Stromal cell of bone marrow (primary cell): ENCODE measurements around the gene ZSWIM3.
"Not testable (repeated sequence)": the region's sequence is repeated elsewhere in the genome, so short reads cannot be mapped to it uniquely, and the experiment has no call there.

ENCODE experiments used
- DNase-seq: peaks from one replicate; pipeline ENCODE4 v3.0.0-alpha.2; 2012; ENCODE audit warnings: low read depth

Gene ZSWIM3

DNA sequence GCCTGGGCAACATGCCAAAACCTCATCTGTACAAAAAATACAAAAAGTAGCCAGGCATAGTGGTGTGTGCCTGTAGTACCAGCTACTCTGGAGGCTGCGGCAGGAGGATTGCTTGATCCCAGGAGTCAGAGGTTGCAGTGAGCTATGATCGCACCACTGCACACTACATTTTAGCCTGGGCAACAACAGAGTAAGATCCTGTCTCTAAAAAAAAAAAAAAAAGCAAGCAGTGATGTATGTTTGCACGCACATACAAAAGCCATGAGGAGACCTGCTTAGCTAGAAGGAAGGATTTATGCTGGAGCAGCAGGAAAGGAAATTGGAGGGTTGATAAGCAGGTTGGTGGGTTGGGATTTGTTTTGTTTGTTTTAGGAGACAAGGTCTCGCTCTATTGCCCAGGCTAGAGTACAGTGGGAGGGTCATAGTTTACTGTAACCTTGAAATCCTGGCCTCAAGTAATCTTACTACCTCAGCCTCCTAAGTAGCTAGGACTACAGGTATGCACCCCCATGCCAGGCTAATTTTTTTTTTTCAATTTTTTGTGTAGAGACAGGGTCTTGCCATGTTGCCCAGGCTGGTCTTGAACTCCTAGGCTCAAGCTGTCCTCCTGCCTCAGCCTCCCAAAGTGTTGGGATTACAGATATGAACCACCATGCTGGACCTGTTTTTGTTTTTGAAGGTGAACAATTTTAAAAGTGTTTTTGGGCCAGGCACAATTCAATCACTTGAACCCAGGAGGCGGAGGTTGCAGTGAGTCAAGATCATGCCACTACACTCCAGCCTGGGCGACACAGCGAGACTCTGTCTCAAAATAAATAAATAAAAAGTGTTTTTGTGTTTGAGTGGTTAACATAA lies 4.0 kb downstream of the ZSWIM3 start:
- DNase-seq: no peak

DNA sequence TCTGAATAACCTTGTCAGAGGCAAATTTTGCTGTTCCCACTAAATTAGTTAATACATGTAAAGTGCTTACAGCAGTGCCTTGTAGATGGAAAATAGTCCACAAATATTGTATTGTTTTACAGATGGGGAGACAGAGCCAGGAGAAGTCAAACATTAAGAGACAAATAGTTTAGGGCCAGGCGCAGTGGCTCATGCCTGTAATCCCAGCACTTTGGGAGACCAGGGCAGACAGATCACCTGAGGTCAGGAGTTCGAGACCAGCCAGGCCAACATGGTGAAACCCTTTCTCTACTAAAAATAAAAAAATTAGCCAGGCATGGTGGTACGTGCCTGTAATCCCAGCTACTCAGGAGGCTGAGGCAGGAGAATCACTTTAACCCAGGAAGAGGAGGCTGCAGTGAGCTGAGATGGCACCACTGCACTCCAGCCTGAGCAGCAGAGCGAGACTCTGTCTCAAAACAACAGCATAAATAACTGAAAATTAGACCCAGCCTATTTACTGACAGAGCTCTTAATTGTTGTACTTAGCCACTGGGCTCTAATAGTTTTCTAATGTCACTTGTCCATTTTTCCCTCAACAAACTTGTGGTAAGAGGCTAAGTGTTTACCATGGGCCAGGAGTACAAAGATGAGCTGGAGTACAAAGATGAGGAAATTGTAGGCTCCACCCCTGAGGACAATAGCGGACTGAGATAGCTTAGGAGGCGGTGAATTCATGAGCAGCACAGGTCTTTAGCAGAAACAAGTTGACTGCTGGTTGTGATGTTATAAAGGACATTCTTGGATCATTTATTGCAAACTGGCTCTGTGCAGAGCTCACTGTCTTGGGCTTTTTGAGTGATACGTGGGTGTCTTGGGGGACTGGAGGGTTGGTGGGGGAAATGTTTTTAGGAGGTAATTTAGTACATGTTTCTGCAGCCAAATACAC lies 6.4 kb downstream of the ZSWIM3 start:
- no peak for DNase-seq

DNA sequence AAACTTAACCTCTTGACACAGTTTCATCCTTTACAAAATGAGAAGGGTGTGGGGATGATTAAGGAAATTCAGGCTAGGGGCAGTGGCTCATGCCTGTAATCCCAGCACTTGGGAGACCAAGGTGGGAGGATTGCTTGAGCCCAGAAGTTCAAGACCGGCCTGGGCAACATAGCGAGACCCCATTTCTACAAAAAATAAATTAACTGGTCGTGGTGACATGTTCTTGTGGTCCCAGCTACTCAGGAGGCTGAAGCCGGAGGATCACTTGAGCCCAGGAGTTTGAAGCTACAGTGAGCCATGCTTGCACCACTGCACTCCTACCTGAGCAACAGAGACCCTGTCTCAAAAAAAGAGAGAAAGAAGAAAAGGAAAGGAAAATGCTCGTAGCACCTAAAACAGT lies 9.0 kb downstream of the ZSWIM3 start:
- no peak for DNase-seq

DNA sequence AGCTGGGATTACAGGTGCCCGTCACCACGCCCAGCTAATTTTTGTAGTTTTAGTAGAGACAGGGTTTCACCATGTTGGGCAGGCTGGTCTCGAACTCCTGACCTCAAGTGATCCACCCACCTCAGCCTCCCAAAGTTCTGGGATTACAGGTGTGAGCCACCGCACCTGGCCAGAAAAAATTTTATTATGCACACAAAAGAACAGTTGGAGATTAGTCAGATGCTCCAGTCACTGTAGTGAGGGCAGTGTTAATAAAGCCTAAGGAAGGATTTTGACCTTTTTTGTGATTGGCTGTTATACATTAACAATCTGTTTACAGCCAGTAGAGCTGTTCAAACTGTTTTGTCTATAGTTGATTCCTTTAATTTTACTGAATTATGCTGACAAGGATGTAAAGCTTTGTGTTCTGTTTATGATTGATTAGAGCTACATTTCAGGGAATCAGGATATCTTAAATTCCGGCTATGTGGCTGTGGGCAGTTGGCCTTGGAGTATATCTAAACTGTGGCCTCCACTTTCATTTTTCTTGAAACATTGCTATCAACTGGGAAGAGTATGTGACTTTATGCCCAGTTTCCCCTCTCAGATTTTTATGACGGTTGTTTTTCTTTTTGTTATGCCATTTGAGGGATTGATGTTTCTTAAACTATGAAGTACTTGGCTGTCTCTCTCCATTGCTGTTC lies 9.9 kb downstream of the ZSWIM3 start:
- no peak for DNase-seq

DNA sequence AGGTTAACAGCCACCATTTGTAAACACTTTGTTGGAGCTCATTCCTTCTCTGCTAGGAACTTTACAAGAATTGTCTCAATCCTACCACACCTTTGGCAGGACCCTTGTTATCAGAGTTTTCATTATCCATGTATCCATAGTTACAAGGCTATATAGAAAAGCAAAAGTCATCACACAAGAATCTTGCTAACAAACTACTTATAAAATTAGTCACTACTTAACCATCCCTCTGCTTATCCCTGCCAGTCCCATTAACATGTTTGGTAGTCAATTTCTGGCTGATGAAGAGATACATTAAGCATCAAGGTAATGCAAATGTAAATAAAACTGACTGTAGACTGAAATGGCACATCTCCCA lies 10.4 kb downstream of the ZSWIM3 start:
- no peak for DNase-seq

DNA sequence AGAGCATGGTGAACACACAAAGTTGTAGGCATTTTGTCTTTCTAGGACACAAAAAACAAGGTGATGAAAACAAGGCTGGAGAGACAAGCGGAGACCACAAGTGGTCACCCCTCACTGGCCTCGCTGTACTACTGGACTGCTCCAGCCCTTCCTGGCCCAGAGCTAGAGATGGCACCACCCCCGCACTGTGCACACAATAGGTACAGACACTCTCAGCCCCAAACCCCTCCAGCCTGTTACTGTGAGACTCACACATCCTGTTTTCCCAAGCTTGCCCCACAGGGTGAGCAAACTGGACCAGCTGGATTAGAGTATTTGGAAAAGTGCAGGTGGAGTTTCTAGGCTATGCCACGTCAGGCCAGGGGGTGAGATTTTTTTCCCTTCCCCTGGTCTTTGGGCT lies 15.2 kb downstream of the ZSWIM3 start:
- no peak for DNase-seq

DNA sequence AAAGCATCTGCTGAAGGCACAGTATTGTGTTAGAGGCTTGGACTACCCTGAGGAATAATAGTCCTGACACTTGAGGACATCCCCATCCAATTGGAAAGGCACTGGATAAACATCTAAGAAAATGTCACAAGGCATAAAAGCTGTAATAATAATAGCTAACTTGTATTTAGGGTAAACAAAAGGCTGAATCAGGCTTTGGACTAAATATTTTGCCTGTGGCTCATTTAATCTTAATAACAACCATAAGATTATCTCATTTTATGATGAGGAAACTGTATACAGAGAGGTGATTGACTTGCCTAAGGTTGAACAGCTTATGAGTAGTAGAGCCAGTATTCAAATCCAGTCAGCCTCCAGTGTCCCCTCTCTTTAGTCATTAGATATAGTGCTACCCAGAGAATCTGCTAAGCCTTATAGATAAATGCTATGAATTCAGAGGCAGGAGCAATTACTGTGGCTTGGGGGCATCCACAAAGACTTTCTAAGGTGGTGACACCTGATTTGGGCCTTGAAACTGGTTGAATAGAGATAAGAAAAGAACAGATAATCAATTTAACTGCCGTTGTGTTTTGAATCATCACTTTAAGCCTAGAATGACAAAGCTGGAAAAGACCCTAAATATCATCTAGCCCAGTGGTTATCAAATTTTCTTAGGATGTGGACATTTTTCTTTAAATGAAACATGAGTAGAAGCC lies 16.1 kb downstream of the ZSWIM3 start:
- no peak for DNase-seq

DNA sequence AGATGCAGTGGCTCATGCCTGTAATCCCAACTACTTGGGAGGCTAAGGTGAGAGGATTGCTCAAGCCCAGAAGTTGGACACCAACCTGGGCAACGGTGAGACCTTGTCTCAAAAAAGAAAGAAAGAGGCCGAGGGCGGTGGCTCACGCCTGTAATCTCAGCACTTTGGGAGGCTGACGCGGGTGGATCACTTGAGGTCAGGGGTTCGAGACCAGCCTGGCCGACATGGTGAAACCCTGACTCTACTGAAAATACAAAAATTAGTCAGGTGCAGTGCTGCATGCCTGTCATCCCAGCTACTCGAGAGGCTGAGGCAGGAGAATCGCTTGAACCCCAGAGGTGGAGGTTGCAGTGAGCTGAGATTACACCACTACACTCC lies 16.7 kb downstream of the ZSWIM3 start:
- DNase-seq: not testable (repeated sequence)

DNA sequence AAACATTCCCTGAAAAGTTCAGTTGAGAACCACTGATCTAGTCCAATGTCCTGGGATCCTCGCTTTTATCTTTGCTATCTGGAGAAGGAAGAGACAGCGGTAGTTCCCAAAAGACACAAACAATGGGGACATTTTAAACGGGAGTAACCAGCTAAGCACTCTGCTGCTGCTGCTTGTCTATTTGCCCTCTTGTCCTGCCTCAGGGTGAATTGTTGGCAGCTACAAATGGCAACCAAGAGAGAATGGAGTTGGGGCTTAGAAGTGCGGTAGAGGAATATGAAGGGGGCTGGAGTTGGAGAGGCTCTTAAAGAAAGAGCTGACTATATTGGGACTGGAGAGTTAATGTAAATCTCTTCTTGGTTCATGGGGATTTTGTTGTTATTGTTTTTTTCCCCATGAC lies 17.2 kb downstream of the ZSWIM3 start:
- no peak for DNase-seq

DNA sequence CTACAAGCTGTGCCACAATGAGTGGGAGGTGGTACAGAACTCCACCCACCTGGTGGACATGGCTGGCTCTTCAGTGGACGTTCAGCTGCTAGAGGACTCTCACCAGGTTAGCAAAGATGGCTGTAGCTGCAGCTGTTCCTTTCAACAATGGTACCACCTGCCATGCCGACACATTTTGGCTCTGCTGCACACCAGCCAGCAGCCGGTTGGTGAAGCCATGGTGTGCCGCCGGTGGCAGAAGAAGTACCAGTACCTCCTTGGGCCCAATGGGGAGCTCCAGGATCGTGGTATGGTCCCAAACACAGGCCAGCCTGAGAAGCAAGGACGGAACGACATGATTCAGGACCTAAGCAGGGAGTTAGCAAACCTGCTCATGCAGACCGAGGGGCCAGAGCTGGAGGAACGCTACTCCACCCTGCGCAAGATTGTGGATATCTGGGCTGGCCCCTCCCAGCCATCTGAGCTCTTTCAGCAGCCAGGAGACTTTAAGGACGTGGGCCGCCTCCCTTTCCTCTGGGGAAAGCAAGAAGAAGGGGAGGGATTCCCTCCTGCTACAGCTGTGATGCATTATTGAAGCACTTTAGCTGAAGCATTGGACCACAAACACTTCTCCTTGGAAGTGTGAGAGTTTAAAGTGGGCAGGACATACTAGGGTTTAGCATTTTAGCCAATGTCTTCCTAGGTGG lies 20.8 kb downstream of the ZSWIM3 start:
- no peak for DNase-seq

DNA sequence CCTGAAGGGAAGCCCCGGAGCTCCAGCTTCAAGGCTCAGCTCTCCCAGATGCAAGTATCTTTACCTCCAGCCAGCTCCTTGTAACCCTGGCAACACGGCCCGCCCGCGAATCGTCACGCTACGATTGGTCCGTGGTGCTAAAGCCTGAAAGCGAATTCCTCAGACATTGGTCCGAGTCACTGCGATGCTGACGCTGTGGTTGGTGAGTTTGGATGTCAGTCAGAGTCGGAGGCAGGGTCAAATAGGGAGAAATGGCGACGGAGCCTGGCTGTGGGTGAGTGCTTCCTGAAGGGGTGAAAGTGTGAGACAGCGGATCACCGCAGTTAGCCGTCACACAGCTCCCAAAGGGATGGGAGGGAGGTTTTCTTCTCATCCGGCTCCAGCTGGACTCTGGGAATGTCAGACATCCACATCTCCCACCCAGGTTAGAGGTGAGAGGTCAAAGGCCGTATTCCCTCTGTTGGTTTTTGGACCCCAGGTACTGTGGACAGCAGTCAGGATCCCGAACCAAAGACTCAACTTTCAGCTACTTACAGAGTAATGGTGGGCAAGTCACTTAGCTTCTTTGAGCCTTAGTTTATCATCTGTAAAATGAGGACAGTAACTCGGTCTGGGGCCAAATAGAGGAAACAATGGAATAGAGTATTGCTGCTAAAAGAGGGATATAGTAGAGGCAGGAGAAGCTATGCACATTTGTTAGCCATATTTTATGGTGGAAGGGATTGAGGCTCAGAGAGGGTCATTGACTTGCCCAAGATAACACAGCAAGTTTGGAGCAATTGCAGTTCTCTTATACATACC lies 23.8 kb downstream of the ZSWIM3 start, which contains the start of gene ZSWIM1:
Gene ZSWIM1 (plus strand): TSS at position 240 of the 801 bp plus-strand sequence. CDS start 1,366 bp downstream, outside the sequence.
- peak; percentile 99 for DNase-seq

DNA sequence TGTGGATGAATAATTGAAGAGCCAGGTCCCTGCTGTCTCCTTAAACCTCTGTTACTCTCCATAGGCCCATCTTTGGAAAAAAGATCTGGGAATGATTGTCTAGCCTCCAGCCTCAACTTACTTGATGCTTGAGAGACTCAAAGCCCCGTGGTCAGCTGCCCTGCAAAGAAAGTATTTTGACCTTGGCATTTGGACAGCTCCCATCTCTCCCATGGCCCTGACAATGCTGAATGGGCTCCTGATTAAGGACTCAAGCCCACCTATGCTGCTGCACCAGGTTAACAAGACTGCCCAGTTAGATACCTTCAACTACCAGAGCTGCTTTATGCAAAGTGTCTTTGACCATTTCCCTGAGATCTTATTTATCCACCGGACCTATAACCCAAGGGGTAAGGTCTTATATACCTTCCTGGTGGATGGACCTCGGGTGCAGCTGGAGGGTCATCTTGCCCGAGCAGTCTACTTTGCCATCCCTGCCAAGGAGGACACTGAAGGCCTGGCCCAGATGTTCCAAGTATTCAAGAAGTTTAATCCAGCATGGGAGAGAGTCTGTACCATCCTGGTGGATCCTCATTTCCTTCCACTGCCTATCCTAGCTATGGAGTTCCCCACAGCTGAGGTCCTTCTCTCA lies 25.2 kb downstream of the ZSWIM3 start:
- DNase-seq: no peak

DNA sequence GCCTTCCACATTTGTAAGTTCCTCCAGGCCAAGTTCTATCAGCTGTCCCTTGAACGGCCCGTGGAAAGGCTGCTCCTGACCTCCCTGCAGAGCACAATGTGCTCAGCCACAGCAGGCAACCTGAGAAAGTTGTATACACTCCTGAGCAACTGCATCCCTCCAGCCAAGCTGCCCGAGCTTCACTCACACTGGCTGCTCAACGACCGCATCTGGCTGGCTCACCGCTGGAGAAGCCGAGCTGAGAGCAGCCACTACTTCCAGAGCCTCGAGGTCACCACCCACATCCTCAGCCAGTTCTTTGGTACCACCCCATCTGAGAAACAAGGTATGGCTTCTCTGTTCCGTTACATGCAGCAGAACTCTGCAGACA lies 25.7 kb downstream of the ZSWIM3 start:
- no peak for DNase-seq

DNA sequence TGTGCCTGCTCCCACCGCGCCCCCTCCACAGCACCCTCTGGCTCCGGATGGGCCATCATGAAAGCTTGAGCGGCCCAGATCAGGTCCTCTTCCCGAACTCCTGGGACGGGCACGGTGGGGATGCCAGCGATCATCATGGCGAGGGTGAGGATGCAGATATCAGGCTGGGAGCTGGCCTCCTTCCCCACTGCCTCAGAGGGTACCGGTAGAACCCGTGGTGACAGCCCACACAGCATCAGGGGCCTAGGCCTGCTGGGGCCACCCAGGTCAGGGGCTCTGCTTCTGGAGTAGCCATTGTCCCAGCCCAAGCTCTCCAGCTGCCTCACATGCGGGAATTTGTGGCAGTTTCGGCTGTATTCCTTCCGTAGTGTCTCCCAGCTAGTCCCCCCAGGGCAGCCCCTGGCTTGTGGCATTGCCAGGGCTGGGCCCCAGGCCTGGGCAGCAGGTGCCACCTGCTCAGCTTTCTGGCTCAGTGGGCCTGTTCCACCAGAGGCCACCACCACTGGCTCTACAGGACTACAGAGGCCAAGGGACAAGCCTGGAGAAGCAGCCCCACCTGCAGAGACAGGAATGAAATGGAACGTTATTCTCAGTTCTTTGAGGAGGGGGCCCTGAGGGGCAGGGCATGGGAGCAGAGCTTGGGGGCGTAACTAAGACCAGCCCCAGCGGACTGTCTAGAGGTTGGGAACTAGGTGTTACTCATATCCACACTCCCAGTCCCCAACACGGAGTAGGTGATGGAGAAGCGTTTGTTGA lies 29.4 kb downstream of the ZSWIM3 start:
- DNase-seq: no peak

DNA sequence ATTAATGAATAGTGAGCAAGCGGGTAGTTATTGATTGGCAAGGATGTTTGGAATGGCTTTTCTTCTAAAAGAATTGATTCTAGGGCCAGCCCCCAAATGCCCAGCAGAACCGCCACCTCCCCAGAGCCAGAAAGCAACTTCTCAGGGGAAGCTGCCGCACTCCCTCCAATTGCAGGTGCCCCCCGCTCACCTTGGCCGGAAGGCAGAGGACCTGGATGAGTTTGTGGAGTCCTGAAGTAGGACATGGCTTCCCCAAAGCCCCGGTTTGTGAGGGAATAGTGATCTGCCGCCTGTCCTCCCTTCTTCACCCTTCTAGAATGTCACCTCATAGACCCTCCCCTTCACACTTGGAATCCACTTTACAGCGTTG lies 29.9 kb downstream of the ZSWIM3 start, which contains the start of gene SPATA25:
Gene SPATA25 (minus strand): TSS at position 277 of the 370 bp plus-strand sequence. CDS start 32 bp downstream, at position 245.
- DNase-seq: no peak

DNA sequence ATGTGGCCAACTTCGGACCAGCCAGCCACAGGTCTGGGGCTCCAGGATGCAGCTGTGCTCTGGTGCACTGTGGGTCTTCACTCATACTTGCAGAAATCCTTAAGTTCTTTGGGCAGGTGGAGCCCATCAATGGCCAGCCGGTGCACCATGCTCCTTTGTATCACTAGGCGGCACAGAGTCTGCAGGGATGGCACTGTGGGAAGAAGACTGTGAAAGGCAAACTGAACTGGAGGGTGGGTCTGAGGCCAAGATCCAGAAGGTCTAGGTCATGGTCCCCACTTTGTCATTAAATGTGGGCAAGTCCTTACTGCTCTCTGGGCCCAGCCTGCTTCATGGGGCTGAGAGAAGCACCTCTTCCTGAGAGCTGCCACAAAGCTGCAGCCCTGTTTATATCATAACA lies 31.3 kb downstream of the ZSWIM3 start:
- no peak for DNase-seq

DNA sequence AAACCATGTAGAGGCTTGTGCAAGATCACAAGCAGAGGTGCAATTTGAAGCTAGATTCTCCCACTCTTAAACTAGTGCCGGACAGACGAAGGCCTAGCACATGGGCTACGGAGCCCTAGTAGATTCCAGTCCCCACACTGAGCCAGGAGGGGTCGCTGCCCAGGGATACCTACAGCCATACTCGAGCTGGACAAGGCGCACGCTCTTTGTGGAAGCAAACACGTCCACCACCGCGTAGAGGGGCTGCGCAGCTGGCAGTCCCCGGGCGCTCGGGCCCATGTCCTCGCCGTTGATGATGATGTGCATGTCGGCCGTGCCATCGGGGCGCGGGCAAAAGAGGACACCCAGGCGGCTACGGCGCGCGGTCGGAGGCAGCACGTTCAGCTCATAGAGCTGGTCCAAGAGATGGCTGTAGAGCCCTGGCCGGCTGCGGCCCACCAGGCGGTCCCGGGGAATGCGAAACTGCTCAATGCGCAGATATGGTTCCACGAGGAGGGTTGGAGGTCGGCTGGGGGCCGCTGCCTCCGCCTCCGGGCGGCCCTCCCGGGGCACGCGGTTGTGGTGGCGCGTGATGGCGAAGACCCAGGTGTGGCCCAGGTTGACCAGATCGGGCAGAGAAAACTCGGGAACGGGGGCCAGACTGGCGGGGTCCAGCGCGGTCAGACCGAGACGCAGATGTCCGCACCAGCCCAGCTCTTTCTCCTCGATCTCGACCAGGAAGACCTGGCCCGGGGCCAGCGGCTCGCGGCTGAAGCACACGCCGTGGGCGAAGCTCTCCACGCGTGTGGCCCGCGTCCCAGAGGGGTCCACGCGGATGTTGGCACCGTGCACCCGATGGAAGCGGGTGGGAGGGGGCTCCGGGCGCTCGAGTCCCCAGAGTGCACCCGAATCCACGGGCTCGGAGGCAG lies 32.9 kb downstream of the ZSWIM3 start:
- DNase-seq: peak; percentile 60
